HepG2 (cell line): ENCODE results near the gene PEX3. TPM values are rescaled to one million over a fixed set of nuclear protein-coding genes. Genes with fewer than 3 reads are reported as not detected.

Source experiments
- ARHGAP35 ChIP-seq: sonication (generic); formaldehyde crosslinking; IDR thresholded peaks from 2 replicates; pipeline ENCODE4 v1.9.0; 2022; ENCODE audit warnings: mild to moderate bottlenecking, inconsistent platforms, moderate library complexity, missing genetic modification reagents, borderline replicate concordance
- ARID5B ChIP-seq: IDR thresholded peaks from 2 replicates; pipeline ENCODE4 v1.4.0; 2020; ENCODE audit warnings: mild to moderate bottlenecking, missing genetic modification reagents
- BCL6 ChIP-seq: IDR thresholded peaks from 2 replicates; pipeline ENCODE4 v1.6.1; 2016; ENCODE audit warnings: missing genetic modification reagents, missing compliant biosample characterization
- CREBL2 ChIP-seq: sonication (generic); formaldehyde crosslinking; IDR thresholded peaks from 2 replicates; pipeline ENCODE4 v1.8.1; 2023; ENCODE audit warnings: missing genetic modification reagents, mild to moderate bottlenecking, borderline replicate concordance
- CREM ChIP-seq, 2 experiments: sonication (generic) in 1 of 2; formaldehyde crosslinking in 1 of 2; IDR thresholded peaks; 2 replicates each; pipeline versions ENCODE4 v1.4.0 to v1.6.1; 2016 to 2020; ENCODE audit warnings: antibody characterized with exemption in 1 of 2, mild to moderate bottlenecking in 1 of 2, missing genetic modification reagents in 1 of 2
- DRAP1 ChIP-seq: IDR thresholded peaks from 2 replicates; pipeline ENCODE4 v1.6.1; 2016; ENCODE audit warnings: missing genetic modification reagents, missing compliant biosample characterization
- FOSL2 ChIP-seq: sonication (generic); formaldehyde crosslinking; IDR thresholded peaks from 2 replicates; pipeline ENCODE4 v1.4.0; 2020; ENCODE audit warnings: missing genetic modification reagents
- FOXJ3 ChIP-seq: sonication (generic); formaldehyde crosslinking; IDR thresholded peaks from 2 replicates; pipeline ENCODE4 v1.4.0; 2020; ENCODE audit warnings: missing genetic modification reagents, mild to moderate bottlenecking, borderline replicate concordance
- GABPA ChIP-seq, 2 experiments: IDR thresholded peaks; 2 replicates each; pipeline ENCODE4 v1.6.1; 2011 to 2016; ENCODE audit warnings: low read depth in 2 of 2, low read length in 1 of 2, missing biosample characterization in 1 of 2, missing genetic modification characterization in 1 of 2
- HNF4A ChIP-seq: sonication (generic); formaldehyde crosslinking; IDR thresholded peaks from 2 replicates; pipeline ENCODE4 v1.4.0; 2020; ENCODE audit warnings: missing genetic modification reagents
- KMT2B ChIP-seq: IDR thresholded peaks from 2 replicates; pipeline ENCODE4 v1.6.1; 2016; ENCODE audit warnings: missing genetic modification reagents, missing compliant biosample characterization
- MAFK ChIP-seq, 2 experiments: IDR thresholded peaks in 1 of 2; conservative IDR thresholded peaks in 1 of 2; 2 replicates each; pipeline ENCODE4 v1.6.1; 2011; ENCODE audit warnings: improper control_type of control experiment in 2 of 2, low read length in 2 of 2
- MIXL1 ChIP-seq: IDR thresholded peaks from 2 replicates; pipeline ENCODE4 v1.6.1; 2016
- NCOA2 ChIP-seq: sonication (generic); formaldehyde crosslinking; IDR thresholded peaks from 2 replicates; pipeline ENCODE4 v1.8.0; 2022; ENCODE audit warnings: inconsistent platforms
- NPAS2 ChIP-seq: sonication (generic); formaldehyde crosslinking; IDR thresholded peaks from 2 replicates; pipeline ENCODE4 v1.8.0; 2022; ENCODE audit warnings: mild to moderate bottlenecking, missing genetic modification reagents, borderline replicate concordance
- NR2F6 ChIP-seq, 2 experiments: IDR thresholded peaks; 2 replicates each; pipeline ENCODE4 v1.6.1; 2016; ENCODE audit warnings: antibody characterized with exemption in 1 of 2, mild to moderate bottlenecking in 1 of 2
- PPARG ChIP-seq: conservative IDR thresholded peaks from 2 replicates; pipeline ENCODE4 v1.6.1; 2016; ENCODE audit warnings: missing biosample characterization, missing genetic modification reagents
- RARA ChIP-seq: IDR thresholded peaks from 2 replicates; pipeline ENCODE4 v1.6.1; 2016; ENCODE audit warnings: missing genetic modification reagents, missing compliant biosample characterization
- RCOR2 ChIP-seq: IDR thresholded peaks from 2 replicates; pipeline ENCODE4 v1.6.1; 2016; ENCODE audit warnings: missing biosample characterization, missing genetic modification reagents
- SIN3A ChIP-seq: IDR thresholded peaks from 2 replicates; pipeline ENCODE4 v1.6.1; 2011; ENCODE audit warnings: low read depth, mild to moderate bottlenecking, control low read depth, low read length, borderline replicate concordance
- SIX4 ChIP-seq: sonication (generic); formaldehyde crosslinking; IDR thresholded peaks from 2 replicates; pipeline ENCODE4 v1.4.0; 2020; ENCODE audit warnings: missing genetic modification reagents
- SMAD3 ChIP-seq: sonication (generic); formaldehyde crosslinking; IDR thresholded peaks from 2 replicates; pipeline ENCODE4 v1.4.0; 2020; ENCODE audit warnings: missing genetic modification reagents
- ZBTB42 ChIP-seq: sonication (generic); formaldehyde crosslinking; IDR thresholded peaks from 2 replicates; pipeline ENCODE4 v1.5.0; 2020; ENCODE audit warnings: mild to moderate bottlenecking, missing genetic modification reagents
- ZEB1 ChIP-seq: IDR thresholded peaks from 2 replicates; pipeline ENCODE4 v1.6.1; 2012; ENCODE audit warnings: mild to moderate bottlenecking, low read depth, inconsistent platforms; ENCODE audit not compliant: insufficient replicate concordance
- ZFP41 ChIP-seq: sonication (generic); formaldehyde crosslinking; IDR thresholded peaks from 2 replicates; pipeline ENCODE4 v1.4.0; 2020; ENCODE audit warnings: mild to moderate bottlenecking, missing genetic modification reagents, borderline replicate concordance
- ZNF124 ChIP-seq: sonication (generic); formaldehyde crosslinking; IDR thresholded peaks from 2 replicates; pipeline ENCODE4 v1.4.0; 2020; ENCODE audit warnings: missing genetic modification reagents
- ZNF605 ChIP-seq: sonication (generic); formaldehyde crosslinking; IDR thresholded peaks from 2 replicates; pipeline ENCODE4 v1.8.0; 2022; ENCODE audit warnings: mild to moderate bottlenecking, missing genetic modification reagents
- ZSCAN30 ChIP-seq: sonication (generic); formaldehyde crosslinking; IDR thresholded peaks from 2 replicates; pipeline ENCODE4 v1.5.0; 2020; ENCODE audit warnings: mild to moderate bottlenecking, missing genetic modification reagents
- ZZZ3 ChIP-seq: sonication (generic); formaldehyde crosslinking; IDR thresholded peaks from 2 replicates; pipeline ENCODE4 v1.4.0; 2020; ENCODE audit warnings: missing genetic modification reagents, mild to moderate bottlenecking, borderline replicate concordance
- polyA plus RNA-seq, 8 experiments: library from polyadenylated mRNA; depleted of rRNA in 3 of 8; stranded (reverse) in 7 of 8; unstranded in 1 of 8; fragments of >200 nt; fragmentation: Illumina TruSeq in 4 of 8; extraction: Trizol in 4 of 8; gene quantifications; 2 replicates each; pipeline versions ENCODE4 v1.2.1 to v1.2.3, GENCODE V29; 2011 to 2016; ENCODE audit warnings: low read depth in 4 of 8, missing spikeins in 1 of 8, mixed read lengths in 1 of 8; ENCODE audit not compliant: insufficient read depth in 1 of 8
- total RNA-seq, 5 experiments: library from RNA; depleted of rRNA; stranded (reverse); fragments of >200 nt; fragmentation: Illumina TruSeq; extraction: Trizol; gene quantifications; 2 replicates each; pipeline ENCODE4 v1.2.3, GENCODE V29; 2016; ENCODE audit warnings: low read depth in 1 of 5

Gene PEX3
- total and polyA plus RNA-seq, 2 of the 13 experiments (the other 11 are each of a cell fraction or from before 2014, with no cell fraction given): 30.9 to 40.8 TPM

GRCh38 chr6:143535189-143535614 is 84.6 kb downstream of the PEX3 start (continued):
- no peak for TF ChIP-seq SIX4 (CRISPR knock-in tag)
- TF ChIP-seq MIXL1 (CRISPR knock-in tag): 0 out of 2 replicates have a peak, but pooled peaks have one; percentile 37
- peak; percentile 25; the same call in 1 of the 2 replicates for TF ChIP-seq SMAD3
- no peak for TF ChIP-seq ZSCAN30 (CRISPR knock-in tag)
- TF ChIP-seq ZNF124 (CRISPR knock-in tag): 0 out of 2 replicates have a peak, but pooled peaks have one; percentile 18
- no peak for TF ChIP-seq NPAS2 (CRISPR knock-in tag)
- TF ChIP-seq CREBL2 (CRISPR knock-in tag): no peak
- TF ChIP-seq PPARG (CRISPR knock-in tag): peak; percentile 54; the same call in 1 of the 2 replicates
- 0 out of 2 replicates have a peak, but pooled peaks have one; percentile 9 for TF ChIP-seq DRAP1 (CRISPR knock-in tag)
- peak; percentile 94 for TF ChIP-seq ARID5B (CRISPR knock-in tag)
- TF ChIP-seq ARHGAP35 (CRISPR knock-in tag): no peak
- peak; percentile 78 for TF ChIP-seq BCL6 (CRISPR knock-in tag)
- TF ChIP-seq HNF4A (CRISPR knock-in tag): peak; percentile 72
- TF ChIP-seq ZNF605 (CRISPR knock-in tag): peak; percentile 70; the same call in 1 of the 2 replicates
- no peak for TF ChIP-seq ZBTB42 (CRISPR knock-in tag)
- TF ChIP-seq ZEB1: no peak
- peak; percentile 74 for TF ChIP-seq NCOA2 (CRISPR knock-in tag)
- peak; percentile 69; the same call in 1 of the 2 replicates for TF ChIP-seq RCOR2 (CRISPR knock-in tag)
- TF ChIP-seq MAFK (conservative IDR thresholded peaks at IDR 0.05 in 1 of 2, IDR thresholded peaks at IDR 0.05 in 1 of 2; ENCODE audit: low read length in 2 of 2): peak; percentile 95
- TF ChIP-seq NR2F6 (IDR thresholded peaks at IDR 0.05): peak; percentile 82
- TF ChIP-seq NR2F6 (CRISPR knock-in tag; IDR thresholded peaks at IDR 0.05): peak; percentile 74
- TF ChIP-seq GABPA (IDR thresholded peaks at IDR 0.05; ENCODE audit: low read depth, low read length): no peak
- 0 out of 2 replicates have a peak, but pooled peaks have one; percentile 17 for TF ChIP-seq GABPA (CRISPR knock-in tag; IDR thresholded peaks at IDR 0.05; ENCODE audit: low read depth)
- peak; percentile 56; the same call in 1 of the 2 replicates for TF ChIP-seq CREM (IDR thresholded peaks at IDR 0.05)
- no peak for TF ChIP-seq CREM (CRISPR knock-in tag; IDR thresholded peaks at IDR 0.05)
- TF ChIP-seq FOXJ3: peak; percentile 30; the same call in 1 of the 2 replicates
- TF ChIP-seq ZZZ3: no peak
- TF ChIP-seq SIN3A: no peak
- TF ChIP-seq FOSL2 (CRISPR knock-in tag): peak; percentile 35; the same call in 1 of the 2 replicates
- TF ChIP-seq ZFP41 (CRISPR knock-in tag): no peak
- peak; percentile 45; the same call in 1 of the 2 replicates for TF ChIP-seq RARA (CRISPR knock-in tag)
- peak; percentile 31; the same call in 1 of the 2 replicates for TF ChIP-seq KMT2B (CRISPR knock-in tag)
